H4 (cell line): ENCODE results near the gene VPS39. TPM values are rescaled to one million over a fixed set of nuclear protein-coding genes. Genes with fewer than 3 reads are reported as not detected.
"Not testable (repeated sequence)": the region's sequence is repeated elsewhere in the genome, so short reads cannot be mapped to it uniquely, and the experiment has no call there.

Experiments used
- DNase-seq: peaks from one replicate; pipeline ENCODE4 v3.0.0-alpha.2; 2015; ENCODE audit warnings: low spot score
- total RNA-seq: library from RNA; depleted of rRNA; stranded (reverse); fragments of >200 nt; shearing (Covaris generic); gene quantifications from 2 replicates; pipeline ENCODE4 v1.2.3, GENCODE V29; 2014; rRNA removed

Gene VPS39, protein sequence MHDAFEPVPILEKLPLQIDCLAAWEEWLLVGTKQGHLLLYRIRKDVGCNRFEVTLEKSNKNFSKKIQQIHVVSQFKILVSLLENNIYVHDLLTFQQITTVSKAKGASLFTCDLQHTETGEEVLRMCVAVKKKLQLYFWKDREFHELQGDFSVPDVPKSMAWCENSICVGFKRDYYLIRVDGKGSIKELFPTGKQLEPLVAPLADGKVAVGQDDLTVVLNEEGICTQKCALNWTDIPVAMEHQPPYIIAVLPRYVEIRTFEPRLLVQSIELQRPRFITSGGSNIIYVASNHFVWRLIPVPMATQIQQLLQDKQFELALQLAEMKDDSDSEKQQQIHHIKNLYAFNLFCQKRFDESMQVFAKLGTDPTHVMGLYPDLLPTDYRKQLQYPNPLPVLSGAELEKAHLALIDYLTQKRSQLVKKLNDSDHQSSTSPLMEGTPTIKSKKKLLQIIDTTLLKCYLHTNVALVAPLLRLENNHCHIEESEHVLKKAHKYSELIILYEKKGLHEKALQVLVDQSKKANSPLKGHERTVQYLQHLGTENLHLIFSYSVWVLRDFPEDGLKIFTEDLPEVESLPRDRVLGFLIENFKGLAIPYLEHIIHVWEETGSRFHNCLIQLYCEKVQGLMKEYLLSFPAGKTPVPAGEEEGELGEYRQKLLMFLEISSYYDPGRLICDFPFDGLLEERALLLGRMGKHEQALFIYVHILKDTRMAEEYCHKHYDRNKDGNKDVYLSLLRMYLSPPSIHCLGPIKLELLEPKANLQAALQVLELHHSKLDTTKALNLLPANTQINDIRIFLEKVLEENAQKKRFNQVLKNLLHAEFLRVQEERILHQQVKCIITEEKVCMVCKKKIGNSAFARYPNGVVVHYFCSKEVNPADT
- 23.5 and 26.6 TPM in 2 replicates for total RNA-seq

DNA sequence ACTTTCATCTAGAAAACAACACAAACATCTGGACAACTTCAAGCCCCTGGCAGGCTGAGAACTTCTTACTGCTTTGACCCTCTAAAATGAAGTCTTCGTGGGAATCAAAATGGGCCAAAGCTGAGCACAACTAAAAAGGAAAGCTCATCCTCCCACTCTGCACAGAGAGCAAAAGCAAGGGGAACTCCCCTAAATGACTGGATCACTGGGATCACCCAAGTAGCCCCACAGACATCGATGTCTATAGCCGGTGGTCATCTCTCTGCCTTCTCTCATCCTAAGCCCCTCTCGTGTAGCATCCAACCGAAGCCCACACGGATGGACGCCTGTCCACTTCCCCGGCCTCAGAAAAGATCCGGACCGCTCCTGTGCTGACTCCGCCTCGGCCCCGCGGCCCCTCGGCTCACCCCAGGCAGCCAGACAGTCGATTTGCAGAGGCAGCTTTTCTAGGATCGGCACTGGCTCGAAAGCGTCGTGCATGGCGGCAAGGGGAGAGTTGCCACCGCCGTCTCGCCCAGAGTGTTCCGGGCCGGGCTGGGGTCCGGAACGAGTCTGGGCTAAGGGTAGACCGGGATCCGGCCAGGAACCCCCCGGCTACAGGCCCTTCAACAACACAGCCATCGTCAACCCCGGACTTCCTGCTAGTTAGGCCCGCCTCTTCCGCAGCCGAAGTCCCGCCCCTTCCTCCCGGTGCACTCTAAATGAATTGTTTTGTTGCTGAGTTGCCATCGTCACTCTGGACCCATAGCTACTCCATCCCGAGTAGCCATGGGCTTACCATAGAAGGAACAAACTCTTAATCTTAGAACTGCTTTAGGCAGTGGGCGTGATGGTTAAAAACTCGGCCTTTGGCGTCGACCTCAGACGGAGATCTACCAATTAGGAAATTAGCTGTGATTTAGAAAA is at the start of gene VPS39:
VPS39 (minus strand) TSS at position 631 of the 906 bp plus-strand sequence; CDS start at position 480, 151 bp downstream.
- DNase-seq: peak; percentile 79

DNA sequence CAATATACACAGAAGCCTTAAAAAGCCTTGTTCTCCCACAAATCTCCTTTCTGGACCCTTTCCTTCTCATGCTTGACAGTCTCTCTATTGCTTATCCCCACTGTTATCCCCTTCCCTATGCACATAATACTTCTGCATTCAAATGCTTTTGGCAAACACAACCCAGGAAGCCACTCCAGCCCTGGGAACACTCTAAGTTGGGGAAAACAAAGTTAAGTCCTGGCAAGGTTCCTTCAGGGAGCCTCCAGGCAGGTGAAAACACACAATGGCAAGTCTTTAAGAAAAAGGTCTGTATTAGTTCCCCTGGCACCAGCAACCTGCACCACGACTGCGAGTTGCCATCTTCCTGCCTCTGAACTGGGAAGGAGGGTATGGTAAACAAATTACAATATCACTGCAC is 45.2 kb upstream of the VPS39 start:
- no peak for DNase-seq

DNA sequence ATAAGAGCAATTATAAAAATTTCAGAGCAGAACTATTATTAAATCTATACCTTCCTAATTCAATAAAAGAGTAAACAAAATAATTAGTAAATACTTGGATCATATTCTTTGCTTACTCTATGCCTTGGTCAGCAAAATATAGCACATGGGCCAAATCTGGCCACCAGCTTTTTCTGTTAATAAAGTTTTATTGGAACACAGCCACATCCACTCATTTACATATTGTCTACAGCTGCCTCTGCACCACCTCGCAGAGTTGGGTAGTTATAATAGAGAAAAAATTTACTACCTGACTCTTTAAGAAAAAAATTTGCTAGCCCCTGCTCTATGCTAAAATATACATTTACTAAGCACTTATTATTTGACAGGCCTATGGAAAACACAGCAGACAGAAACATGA is 32.7 kb upstream of the VPS39 start:
- DNase-seq: no peak

DNA sequence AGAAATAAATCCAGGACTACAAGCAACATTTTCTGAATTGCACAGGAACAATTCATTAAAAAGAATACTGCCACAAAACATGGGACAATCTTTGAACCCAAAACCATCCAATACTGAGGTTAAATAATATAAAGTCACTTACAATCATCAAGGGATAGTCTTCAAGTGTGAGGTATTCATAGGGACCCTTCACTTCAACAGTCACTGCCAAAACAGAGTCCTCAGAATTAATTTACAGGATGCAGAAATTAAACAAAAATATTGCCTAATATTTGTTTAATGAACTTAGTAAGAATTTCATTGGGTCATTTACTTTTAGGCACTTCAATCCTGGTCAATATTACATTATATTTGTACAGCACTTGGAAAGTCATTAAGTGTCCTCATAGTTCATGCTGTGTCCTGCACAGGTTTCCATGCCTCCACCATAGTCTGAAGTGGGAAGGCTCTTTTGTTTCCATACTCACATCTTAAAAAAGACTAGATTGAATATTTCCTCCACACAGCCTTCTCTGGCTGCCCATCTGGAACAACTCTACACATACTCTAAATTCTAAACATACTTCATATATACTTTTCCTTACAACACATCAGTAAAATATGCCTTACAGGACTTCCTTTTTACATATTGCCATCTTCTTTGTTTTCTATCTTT is 31.6 kb upstream of the VPS39 start:
- no peak for DNase-seq

- no peak for DNase-seq
These were observed 25.0 kb upstream of the VPS39 start for GRCh38 chr15:42233107-42233506.

GRCh38 chr15:42232606-42233005 is 24.5 kb upstream of the VPS39 start:
- DNase-seq: no peak

DNA sequence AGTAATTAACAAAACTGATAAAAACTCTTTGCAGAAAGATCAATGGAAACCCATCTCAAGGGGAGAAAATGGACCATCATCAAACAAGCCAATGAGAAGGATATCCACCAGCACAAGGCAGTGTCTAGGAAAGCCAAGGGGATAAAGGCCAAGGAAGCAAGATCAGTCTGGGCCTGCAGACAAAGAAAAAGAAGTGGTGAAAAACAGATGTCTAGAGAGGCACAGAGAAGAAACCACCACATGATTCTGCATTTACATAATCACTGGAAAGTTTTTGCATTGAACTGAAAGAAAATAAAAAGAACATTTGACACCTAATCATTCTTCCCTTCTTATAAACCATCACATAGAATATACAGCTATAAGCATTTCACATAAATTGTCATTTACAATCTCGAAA is 23.0 kb upstream of the VPS39 start:
- no peak for DNase-seq

DNA sequence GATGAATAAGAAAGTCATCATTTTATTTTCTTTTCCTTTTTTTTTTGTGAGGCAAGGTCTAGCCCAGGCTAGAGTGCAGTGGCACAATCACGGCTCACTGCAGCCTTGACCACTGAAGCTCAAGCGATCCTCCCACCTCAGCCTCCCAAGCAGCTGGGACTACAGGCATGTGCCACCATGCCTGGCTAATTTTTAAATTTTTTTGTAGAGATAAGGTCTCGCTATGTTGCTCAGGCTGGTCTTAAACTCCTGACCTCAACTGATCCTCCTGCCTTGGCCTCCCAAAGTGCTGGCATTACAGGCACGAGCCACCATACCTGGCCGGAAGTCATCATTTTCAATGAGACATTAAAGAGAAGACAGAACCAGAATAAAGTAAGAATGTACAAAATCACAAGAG is 20.9 kb upstream of the VPS39 start:
- not testable (repeated sequence) for DNase-seq

- no peak for DNase-seq
These were observed 19.9 kb upstream of the VPS39 start for GRCh38 chr15:42228036-42228435.

DNA sequence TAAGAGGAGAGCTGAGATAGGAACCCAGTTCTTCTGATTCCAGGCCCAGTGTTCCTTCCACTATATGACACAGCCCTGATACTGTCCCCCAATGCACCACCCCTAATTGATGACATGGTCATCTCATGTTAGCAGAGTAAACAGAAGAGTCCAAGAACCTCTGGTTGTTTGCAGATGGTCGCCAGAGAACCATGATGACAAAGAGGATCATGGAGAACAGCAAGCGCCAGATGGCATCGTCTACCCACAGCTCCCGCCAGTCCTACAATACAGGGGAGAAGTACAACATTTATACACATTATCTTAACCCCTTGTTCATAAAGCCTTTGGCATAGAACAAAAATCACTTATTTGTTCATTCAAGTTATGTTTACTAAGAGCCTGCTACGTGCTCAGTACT is 18.5 kb upstream of the VPS39 start:
- no peak for DNase-seq

DNA sequence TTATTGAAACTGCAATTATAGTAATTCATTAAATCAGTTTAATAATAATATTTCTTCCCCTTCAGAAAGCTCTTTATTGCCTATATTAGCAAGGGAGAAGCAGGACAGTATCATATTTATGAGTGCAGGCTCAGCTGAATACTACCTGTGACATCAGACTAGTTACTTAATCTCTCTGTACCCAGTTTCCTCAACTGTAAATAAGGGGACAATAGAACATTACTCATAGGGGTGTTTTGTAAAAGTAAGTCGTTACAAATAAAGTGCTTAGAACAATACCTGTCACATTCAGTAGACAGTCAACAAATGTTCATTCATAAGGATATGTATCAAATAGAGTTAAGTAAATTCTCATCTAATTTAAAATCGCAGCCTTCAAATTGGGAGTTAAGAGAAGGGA is 12.1 kb upstream of the VPS39 start:
- no peak for DNase-seq

- no peak for DNase-seq
These were observed 11.0 kb upstream of the VPS39 start for GRCh38 chr15:42218953-42219592.

DNA sequence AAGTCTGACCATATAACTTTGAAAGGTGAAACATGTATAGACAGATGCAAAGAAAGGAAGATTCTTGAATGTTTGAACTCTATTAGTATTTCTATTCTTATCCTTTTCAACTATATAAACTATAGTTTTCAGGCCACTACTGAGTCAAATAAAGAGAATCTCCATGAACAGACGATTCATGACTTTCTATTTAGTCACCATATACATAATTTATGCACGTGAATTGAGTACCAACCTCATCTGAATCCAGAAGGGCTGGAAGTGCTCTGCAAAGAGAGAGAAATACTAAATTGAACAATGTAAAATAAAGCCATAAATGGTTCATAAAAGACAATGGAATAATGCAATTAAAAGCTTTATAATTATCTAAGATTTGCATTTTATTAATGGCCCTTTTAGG is 9.5 kb upstream of the VPS39 start:
- no peak for DNase-seq

GRCh38 chr15:42215913-42216829 is 8.1 kb upstream of the VPS39 start:
- DNase-seq: no peak

- no peak for DNase-seq
These were observed 6.5 kb upstream of the VPS39 start for GRCh38 chr15:42214600-42214999.

GRCh38 chr15:42213511-42213910 is 5.4 kb upstream of the VPS39 start:
- no peak for DNase-seq

DNA sequence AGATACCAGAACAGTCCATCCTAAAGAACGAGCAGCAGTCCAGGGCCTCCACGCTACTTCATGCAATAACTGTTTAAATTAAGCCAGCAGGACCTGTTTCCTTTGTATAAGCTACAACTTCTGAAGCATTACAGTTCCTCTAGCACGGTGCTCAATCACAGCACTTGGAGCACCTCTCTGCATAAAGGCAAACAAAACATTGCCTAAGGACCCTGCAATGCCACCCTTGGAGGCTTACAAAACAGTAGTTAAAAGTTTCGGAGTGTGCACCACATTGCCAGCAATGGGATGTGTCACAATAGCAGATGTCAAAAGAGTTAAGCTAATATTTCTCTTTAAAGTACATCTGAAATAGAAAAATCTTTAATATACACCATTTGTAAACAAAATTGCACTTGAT is 2.6 kb upstream of the VPS39 start:
- DNase-seq: no peak

GRCh38 chr15:42206406-42206805 is 1.7 kb downstream of the VPS39 start:
- no peak for DNase-seq

DNA sequence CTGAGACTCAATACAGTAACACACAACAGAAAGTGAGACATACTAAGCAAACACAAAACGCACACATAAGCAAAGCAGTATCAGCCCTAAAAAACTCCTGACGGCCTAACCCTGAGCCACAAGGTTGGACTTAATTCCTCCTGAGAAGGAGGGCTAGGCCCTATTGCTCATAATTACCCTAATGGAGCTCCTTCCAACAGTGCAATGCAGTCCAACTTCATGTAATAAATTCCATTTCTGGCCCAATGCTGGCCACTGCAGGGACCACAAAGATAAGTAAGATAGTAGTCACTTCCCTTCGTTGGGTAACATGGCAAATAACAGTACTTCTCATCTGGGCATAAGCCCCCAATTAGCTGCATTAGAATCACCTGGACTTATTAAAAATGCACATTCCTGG is 4.2 kb downstream of the VPS39 start:
- no peak for DNase-seq

DNA sequence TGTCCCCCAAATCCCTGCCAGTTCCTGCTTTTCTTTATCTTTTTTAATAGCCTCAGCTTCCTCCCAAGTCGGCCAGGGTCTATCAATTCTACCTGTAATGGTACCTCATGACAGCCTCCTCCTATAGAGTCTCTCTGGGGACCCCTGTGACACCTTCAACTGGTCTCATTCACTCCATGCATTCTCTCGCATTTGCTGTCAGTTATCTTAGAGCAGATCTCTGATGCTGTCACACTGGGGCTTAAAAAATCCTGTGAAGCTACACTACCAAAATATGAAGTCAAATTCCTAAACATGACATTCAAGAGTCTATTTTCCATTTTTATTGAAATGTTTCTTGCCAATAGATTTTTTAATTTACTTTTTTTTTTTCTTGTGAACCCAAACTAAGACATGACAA is 5.5 kb downstream of the VPS39 start:
- DNase-seq: no peak
